ENCODE measurements around the gene ZNF532. TPM values are rescaled to one million over a fixed set of nuclear protein-coding genes. Genes with fewer than 3 reads are reported as not detected.

ZNF532 gene
- polyA plus RNA-seq, 1 donor (not counting 4 experiments of a cell fraction or from before 2014, with no cell fraction given) = 31.5 TPM

DNA sequence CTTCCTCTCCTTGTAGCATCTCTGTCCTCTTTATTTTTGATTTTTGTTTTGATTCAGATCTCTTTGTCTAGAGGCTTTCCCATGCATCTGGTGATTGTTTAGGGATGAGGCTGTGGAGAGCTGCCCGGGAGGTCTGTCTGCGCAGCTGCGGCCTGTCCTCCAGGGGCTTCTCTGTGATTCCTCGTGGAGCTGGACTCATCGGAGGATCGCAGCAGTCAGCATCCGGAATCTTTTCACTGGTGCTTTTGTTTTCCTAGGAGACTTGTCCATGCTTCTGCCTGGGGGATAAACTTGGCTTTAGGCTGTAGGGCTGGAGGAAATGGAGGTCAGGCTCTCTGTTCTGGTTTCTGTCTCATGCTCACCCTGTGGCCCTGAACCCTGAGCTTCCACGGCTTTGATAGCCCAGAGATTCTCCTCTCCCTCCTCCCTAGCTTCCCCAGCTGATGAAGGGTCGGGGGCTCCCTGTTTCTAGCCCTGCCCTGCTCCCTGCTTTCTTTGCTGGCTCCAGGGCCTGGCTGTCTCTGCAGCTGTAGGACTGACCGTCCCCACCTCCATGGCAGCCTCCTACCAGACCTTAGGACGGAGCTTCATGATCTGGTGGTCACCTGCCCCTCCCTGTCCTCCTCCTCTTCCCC, 35.5 kb downstream of the ZNF532 start:
- peaks cover 0 to 10% of the 10 kb centered on the region in 2 experiments for H3K36me3 ChIP-seq (ENCODE audit: control insufficient read depth in 2 of 2, extremely low read depth in 1 of 2, insufficient read depth in 2 of 2, low read length in 2 of 2)
- DNase-seq (ENCODE audit: low read depth, low spot score) = no peak
- H3K4me1 ChIP-seq (ENCODE audit: control insufficient read depth, extremely low read depth, insufficient read depth, low read length) = no peaks in the 10 kb centered on the region
- dilution Hi-C loops (cut with MboI; ENCODE audit: extremely low pct_ligation_motif_present, low sequenced_read_pairs) = no loop called here
- H3K79me2 ChIP-seq (ENCODE audit: control insufficient read depth, insufficient read depth, low read length) = peaks cover 1% of the 10 kb centered on the region
- FAIRE-seq = no peak
- no peak overlapping the region for H2AFZ ChIP-seq (ENCODE audit: control insufficient read depth, low read length)
- H3K27me3 ChIP-seq (ENCODE audit: control insufficient read depth, extremely low read depth, insufficient read depth, low read length) = no peaks in the 10 kb centered on the region
- no peak overlapping the region for H3K27ac ChIP-seq (ENCODE audit: control insufficient read depth, insufficient read depth, low read length)
- no peak overlapping the region for H3K4me3 ChIP-seq (ENCODE audit: control insufficient read depth in 2 of 3, extremely low read depth in 1 of 3, insufficient read depth in 2 of 3, low read depth in 1 of 3, low read length in 3 of 3)
- H3K9me3 ChIP-seq (ENCODE audit: control insufficient read depth, low read depth, low read length) = no peaks in the 10 kb centered on the region
- no peaks in the 10 kb centered on the region for H4K20me1 ChIP-seq (ENCODE audit: control insufficient read depth, extremely low read depth, insufficient read depth, low read length)
- TF ChIP-seq EZH2 (IDR thresholded peaks at IDR 0.05; ENCODE audit: low read length) = no peak
- TF ChIP-seq CTCF (optimal IDR thresholded peaks at IDR 0.05 in 1 of 3, IDR thresholded peaks at IDR 0.05 in 1 of 3, conservative IDR thresholded peaks at IDR 0.05 in 1 of 3; ENCODE audit: extremely low read depth in 1 of 3, insufficient read depth in 2 of 3, low read length in 3 of 3) = no peak
- no peaks in the 10 kb centered on the region for H3K9me1 ChIP-seq (ENCODE audit: control insufficient read depth, extremely low read depth, insufficient read depth, low read length)
- no peak overlapping the region for H3K9ac ChIP-seq (ENCODE audit: control insufficient read depth, extremely low read depth, insufficient read depth, low read length)
- no peak overlapping the region for H3K4me2 ChIP-seq (ENCODE audit: control insufficient read depth, extremely low read depth, insufficient read depth, low read depth, low read length)

DNA sequence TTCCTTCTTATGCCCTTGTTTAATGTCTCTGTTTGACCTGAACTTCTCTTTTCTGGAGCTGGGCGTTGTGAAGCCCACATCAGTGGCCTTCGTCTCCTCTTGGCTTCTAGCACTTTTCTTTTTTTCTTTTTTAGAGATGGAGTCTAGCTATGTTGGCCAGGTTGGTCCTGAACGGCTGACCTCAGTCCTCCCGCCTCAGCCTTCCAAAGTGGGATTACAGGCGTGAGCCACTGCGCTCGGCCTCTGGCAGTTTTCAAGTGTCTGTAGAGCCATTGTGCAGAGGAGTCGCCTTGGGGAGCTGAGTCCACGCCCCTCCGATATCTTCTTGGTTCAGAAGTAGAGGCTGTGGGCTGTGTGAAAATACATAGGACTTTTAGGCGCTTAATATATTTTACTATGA, 36.5 kb downstream of the ZNF532 start:
- FAIRE-seq (no peak), DNase-seq (ENCODE audit: low read depth, low spot score) (no peak)
- Histone ChIP-seq H3K36me3 (ENCODE audit: control insufficient read depth in 2 of 2, extremely low read depth in 1 of 2, insufficient read depth in 2 of 2, low read length in 2 of 2) (peaks cover 2 to 7% of the 10 kb centered on the region in 2 experiments), H3K4me2 (ENCODE audit: control insufficient read depth, extremely low read depth, insufficient read depth, low read depth, low read length) (no peak overlapping the region), H3K4me1 (ENCODE audit: control insufficient read depth, extremely low read depth, insufficient read depth, low read length) (no peaks in the 10 kb centered on the region), H3K9me1 (ENCODE audit: control insufficient read depth, extremely low read depth, insufficient read depth, low read length) (no peaks in the 10 kb centered on the region), H3K9ac (ENCODE audit: control insufficient read depth, extremely low read depth, insufficient read depth, low read length) (no peak overlapping the region), H3K27me3 (ENCODE audit: control insufficient read depth, extremely low read depth, insufficient read depth, low read length) (no peaks in the 10 kb centered on the region), H3K4me3 (ENCODE audit: control insufficient read depth in 2 of 3, extremely low read depth in 1 of 3, insufficient read depth in 2 of 3, low read depth in 1 of 3, low read length in 3 of 3) (no peak overlapping the region), H2AFZ (ENCODE audit: control insufficient read depth, low read length) (no peak overlapping the region), H3K27ac (ENCODE audit: control insufficient read depth, insufficient read depth, low read length) (no peak overlapping the region), H4K20me1 (ENCODE audit: control insufficient read depth, extremely low read depth, insufficient read depth, low read length) (no peaks in the 10 kb centered on the region), H3K9me3 (ENCODE audit: control insufficient read depth, low read depth, low read length) (no peaks in the 10 kb centered on the region), H3K79me2 (ENCODE audit: control insufficient read depth, insufficient read depth, low read length) (no peaks in the 10 kb centered on the region)
- dilution Hi-C loops (cut with MboI; ENCODE audit: extremely low pct_ligation_motif_present, low sequenced_read_pairs) = no loop called here
- TF ChIP-seq EZH2 (IDR thresholded peaks at IDR 0.05; ENCODE audit: low read length) (no peak), CTCF (optimal IDR thresholded peaks at IDR 0.05 in 1 of 3, IDR thresholded peaks at IDR 0.05 in 1 of 3, conservative IDR thresholded peaks at IDR 0.05 in 1 of 3; ENCODE audit: extremely low read depth in 1 of 3, insufficient read depth in 2 of 3, low read length in 3 of 3) (no peak)

Data from keratinocyte (primary cell).